OCI-LY3 (cell line): Measurements from ENCODE around the gene ERAS.

Experiments
- H2AFZ ChIP-seq: fragments of 200-600, 300-600 bp; shearing (Covaris generic); 2 replicates; pipeline ENCODE4 v1.6.0; 2014; ENCODE audit warnings: antibody characterized with exemption, low read depth, low read length
- H3K27ac ChIP-seq: fragments of 200-600, 300-600 bp; sonication (generic); 2 replicates; pipeline ENCODE4 v1.5.1; 2014; ENCODE audit warnings: mild to moderate bottlenecking, low read length, moderate library complexity, mixed read lengths
- H3K27me3 ChIP-seq: fragments of 200-600, 300-600 bp; sonication (generic); 2 replicates; pipeline ENCODE4 v1.6.1; 2014; ENCODE audit warnings: low read depth, low read length, mixed read lengths
- H3K36me3 ChIP-seq: fragments of 200-600, 300-600 bp; sonication (generic); replicated peaks from 2 replicates; pipeline ENCODE3; 2014; ENCODE audit warnings: low read depth, low read length, mixed read lengths
- H3K4me1 ChIP-seq: fragments of 300-600, 200-600 bp; sonication (generic); 2 replicates; pipeline ENCODE4 v1.6.1; 2014; ENCODE audit warnings: low read length, mixed read lengths
- H3K4me2 ChIP-seq: fragments of 200-600, 300-600 bp; sonication (generic); 2 replicates; pipeline ENCODE4 v1.6.1; 2014; ENCODE audit warnings: low read length, mixed read lengths
- H3K4me3 ChIP-seq: fragments of 300-600, 200-600 bp; sonication (generic); 2 replicates; pipeline ENCODE4 v1.5.1; 2014; ENCODE audit warnings: antibody characterized with exemption, mild to moderate bottlenecking, low read length, moderate library complexity
- H3K79me2 ChIP-seq: fragments of 300-600, 200-600 bp; shearing (Covaris generic); 2 replicates; pipeline ENCODE4 v1.6.1; 2014; ENCODE audit warnings: mild to moderate bottlenecking, low read length, mixed read lengths
- H3K9ac ChIP-seq: fragments of 300-600, 200-600 bp; shearing (Covaris generic); 2 replicates; pipeline ENCODE4 v1.6.0; 2014; ENCODE audit warnings: mild to moderate bottlenecking, low read length, moderate library complexity
- H3K9me3 ChIP-seq: fragments of 200-600, 300-600 bp; shearing (Covaris generic); 2 replicates; pipeline ENCODE4 v1.6.1; 2014; ENCODE audit warnings: low read length, mixed read lengths; ENCODE audit not compliant: insufficient read depth
- H4K20me1 ChIP-seq: fragments of 200-600, 300-600 bp; sonication (generic); 2 replicates; pipeline ENCODE4 v1.6.1; 2016; ENCODE audit warnings: low read length, mixed read lengths; ENCODE audit not compliant: insufficient read depth
- EZH2phosphoT487 ChIP-seq: fragments of 200-600 bp; shearing (Covaris generic); IDR thresholded peaks from 2 replicates; pipeline ENCODE4 v1.6.1; 2018; ENCODE audit warnings: antibody characterized with exemption, mixed run types, low read depth
- TF ChIP-seq, protein P1 (sequence below): fragments of 200-600, 300-600 bp; sonication (generic); IDR thresholded peaks from 2 replicates; pipeline ENCODE4 v1.5.1; 2014; ENCODE audit warnings: antibody characterized with exemption, low read length, low read depth

Gene ERAS

DNA sequence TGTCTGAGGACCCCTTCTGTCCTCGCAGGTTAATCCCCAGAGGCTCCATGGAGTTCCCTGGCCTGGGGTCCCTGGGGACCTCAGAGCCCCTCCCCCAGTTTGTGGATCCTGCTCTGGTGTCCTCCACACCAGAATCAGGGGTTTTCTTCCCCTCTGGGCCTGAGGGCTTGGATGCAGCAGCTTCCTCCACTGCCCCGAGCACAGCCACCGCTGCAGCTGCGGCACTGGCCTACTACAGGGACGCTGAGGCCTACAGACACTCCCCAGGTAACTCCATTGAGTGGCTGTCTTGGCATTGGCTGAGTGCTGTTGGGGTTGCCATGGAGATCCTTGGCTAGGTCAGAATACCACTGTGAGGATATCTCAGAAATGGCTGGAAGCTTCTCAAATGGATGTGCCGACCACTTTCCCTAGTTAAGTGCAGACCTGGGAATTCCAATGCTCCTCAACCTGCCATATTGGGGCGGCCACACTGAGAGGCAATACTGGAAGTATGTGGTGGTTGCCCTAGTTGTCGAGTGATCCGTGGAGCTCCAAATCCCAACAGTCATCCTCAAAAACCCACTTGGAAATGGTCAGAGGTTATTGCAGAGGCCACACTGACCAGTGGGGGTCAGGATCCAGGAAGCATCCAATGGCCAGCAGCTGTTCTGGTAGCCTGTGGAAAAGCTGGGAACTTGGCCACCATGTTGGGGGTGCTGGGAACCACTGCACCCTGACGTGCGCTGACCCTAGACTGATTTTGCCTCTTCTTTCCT lies 35.1 kb upstream of the ERAS start:
- H3K36me3 ChIP-seq: no peaks in the 10 kb centered on the region
- H3K27me3 ChIP-seq: no peaks in the 10 kb centered on the region
- no peak overlapping the region for H3K27ac ChIP-seq
- H3K9ac ChIP-seq: no peak overlapping the region
- no peak overlapping the region for H2AFZ ChIP-seq
- no peaks in the 10 kb centered on the region for H4K20me1 ChIP-seq
- no peak overlapping the region for H3K4me3 ChIP-seq
- no peaks in the 10 kb centered on the region for H3K9me3 ChIP-seq
- no peaks in the 10 kb centered on the region for H3K4me1 ChIP-seq
- H3K4me2 ChIP-seq: no peak overlapping the region
- no peaks in the 10 kb centered on the region for H3K79me2 ChIP-seq
- TF ChIP-seq, protein P1, sequence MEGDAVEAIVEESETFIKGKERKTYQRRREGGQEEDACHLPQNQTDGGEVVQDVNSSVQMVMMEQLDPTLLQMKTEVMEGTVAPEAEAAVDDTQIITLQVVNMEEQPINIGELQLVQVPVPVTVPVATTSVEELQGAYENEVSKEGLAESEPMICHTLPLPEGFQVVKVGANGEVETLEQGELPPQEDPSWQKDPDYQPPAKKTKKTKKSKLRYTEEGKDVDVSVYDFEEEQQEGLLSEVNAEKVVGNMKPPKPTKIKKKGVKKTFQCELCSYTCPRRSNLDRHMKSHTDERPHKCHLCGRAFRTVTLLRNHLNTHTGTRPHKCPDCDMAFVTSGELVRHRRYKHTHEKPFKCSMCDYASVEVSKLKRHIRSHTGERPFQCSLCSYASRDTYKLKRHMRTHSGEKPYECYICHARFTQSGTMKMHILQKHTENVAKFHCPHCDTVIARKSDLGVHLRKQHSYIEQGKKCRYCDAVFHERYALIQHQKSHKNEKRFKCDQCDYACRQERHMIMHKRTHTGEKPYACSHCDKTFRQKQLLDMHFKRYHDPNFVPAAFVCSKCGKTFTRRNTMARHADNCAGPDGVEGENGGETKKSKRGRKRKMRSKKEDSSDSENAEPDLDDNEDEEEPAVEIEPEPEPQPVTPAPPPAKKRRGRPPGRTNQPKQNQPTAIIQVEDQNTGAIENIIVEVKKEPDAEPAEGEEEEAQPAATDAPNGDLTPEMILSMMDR: no peak
- TF ChIP-seq EZH2phosphoT487: no peak

GRCh38 chrX:48792219-48792618 lies 34.1 kb upstream of the ERAS start:
- H3K27ac ChIP-seq: no peak overlapping the region
- H3K4me3 ChIP-seq: no peak overlapping the region
- no peaks in the 10 kb centered on the region for H3K27me3 ChIP-seq
- no peak overlapping the region for H2AFZ ChIP-seq
- no peaks in the 10 kb centered on the region for H4K20me1 ChIP-seq
- no peak overlapping the region for H3K4me2 ChIP-seq
- H3K79me2 ChIP-seq: no peaks in the 10 kb centered on the region
- no peak overlapping the region for H3K9ac ChIP-seq
- no peaks in the 10 kb centered on the region for H3K36me3 ChIP-seq
- TF ChIP-seq, protein P1: no peak
- no peak for TF ChIP-seq EZH2phosphoT487
- H3K9me3 ChIP-seq: no peaks in the 10 kb centered on the region
- H3K4me1 ChIP-seq: no peaks in the 10 kb centered on the region

DNA sequence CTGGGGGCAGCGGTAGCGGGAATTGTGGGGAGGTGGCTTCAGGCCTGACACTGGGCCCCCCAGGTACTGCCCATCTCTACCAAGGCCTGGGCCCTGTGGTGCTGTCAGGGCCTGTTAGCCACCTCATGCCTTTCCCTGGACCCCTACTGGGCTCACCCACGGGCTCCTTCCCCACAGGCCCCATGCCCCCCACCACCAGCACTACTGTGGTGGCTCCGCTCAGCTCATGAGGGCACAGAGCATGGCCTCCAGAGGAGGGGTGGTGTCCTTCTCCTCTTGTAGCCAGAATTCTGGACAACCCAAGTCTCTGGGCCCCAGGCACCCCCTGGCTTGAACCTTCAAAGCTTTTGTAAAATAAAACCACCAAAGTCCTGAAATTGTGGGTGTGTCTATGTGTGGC lies 32.4 kb upstream of the ERAS start:
- TF ChIP-seq, protein P1: no peak
- no peak for TF ChIP-seq EZH2phosphoT487
- Histone ChIP-seq H3K4me2 (no peak overlapping the region), H3K4me1 (no peaks in the 10 kb centered on the region)

GRCh38 chrX:48794340-48794910 lies 31.9 kb upstream of the ERAS start:
- no peak overlapping the region for H3K4me3 ChIP-seq
- no peaks in the 10 kb centered on the region for H3K9me3 ChIP-seq
- no peaks in the 10 kb centered on the region for H3K27me3 ChIP-seq
- no peaks in the 10 kb centered on the region for H3K36me3 ChIP-seq
- no peaks in the 10 kb centered on the region for H3K4me1 ChIP-seq
- TF ChIP-seq, protein P1: no peak
- no peak for TF ChIP-seq EZH2phosphoT487
- no peak overlapping the region for H3K9ac ChIP-seq
- H3K79me2 ChIP-seq: no peaks in the 10 kb centered on the region
- H3K27ac ChIP-seq: no peak overlapping the region
- no peak overlapping the region for H3K4me2 ChIP-seq
- H2AFZ ChIP-seq: no peak overlapping the region
- H4K20me1 ChIP-seq: no peaks in the 10 kb centered on the region

More for the DNA sequence above, 32.4 kb upstream of the ERAS start:
- H3K4me3 ChIP-seq: no peak overlapping the region
- H2AFZ ChIP-seq: no peak overlapping the region
- H3K36me3 ChIP-seq: no peaks in the 10 kb centered on the region
- no peaks in the 10 kb centered on the region for H3K9me3 ChIP-seq
- no peak overlapping the region for H3K9ac ChIP-seq
- H3K79me2 ChIP-seq: no peaks in the 10 kb centered on the region
- H4K20me1 ChIP-seq: no peaks in the 10 kb centered on the region
- H3K27ac ChIP-seq: no peak overlapping the region
- no peaks in the 10 kb centered on the region for H3K27me3 ChIP-seq
